ENCODE data around the gene DUSP11. TPM values are rescaled to one million over a fixed set of nuclear protein-coding genes. Genes with fewer than 3 reads are reported as not detected.

The DUSP11 gene
- total and polyA plus RNA-seq, 2 of the 13 experiments (the other 11 are each of a cell fraction or from before 2014, with no cell fraction given): 30.5 to 36.2 TPM

- no peaks in the 10 kb centered on the region for H3K79me2 ChIP-seq (ENCODE audit: insufficient read depth, low read length)
- DNase-seq (ENCODE audit: low spot score): no peak
- H3K9me3 ChIP-seq (ENCODE audit: low read length): no peaks in the 10 kb centered on the region
- TF ChIP-seq NR2C2 (CRISPR knock-in tag; IDR thresholded peaks at IDR 0.05; ENCODE audit: borderline replicate concordance): no peak
- no peak for TF ChIP-seq NONO (IDR thresholded peaks at IDR 0.05)
- TF ChIP-seq NONO (CRISPR knock-in tag; conservative IDR thresholded peaks at IDR 0.05): no peak
- TF ChIP-seq E2F1 (CRISPR knock-in tag; IDR thresholded peaks at IDR 0.05): no peak
- ChIA-PET CTCF (ENCODE audit: low intra/inter-chr PET ratio, low total read pairs) (no interaction called here), POLR2A (no interaction called here)
- H3K36me3 ChIP-seq (replicated peaks in 1 of 2; ENCODE audit: control insufficient read depth in 1 of 2, insufficient read depth in 2 of 2, low read length in 2 of 2): no peaks in the 10 kb centered on the region
- H4K20me1 ChIP-seq (ENCODE audit: insufficient read depth, low read length): no peaks in the 10 kb centered on the region
- peaks cover 3 to 4% of the 10 kb centered on the region in 2 experiments; a peak in 2 of 5 replicates for H3K27me3 ChIP-seq (ENCODE audit: control insufficient read depth in 1 of 2, insufficient read depth in 2 of 2, low read length in 2 of 2)
- peak; percentile 8 for FAIRE-seq
- H3K4me1 ChIP-seq (ENCODE audit: insufficient read depth, low read length): peaks cover 1% of the 10 kb centered on the region; the same call in 1 of the 2 replicates
- ATAC-seq: no peak
- in situ Hi-C loops (cut with HindIII; ENCODE audit: extremely low pct_ligation_motif_present, low pct_unique_long_range_greater_than_20kb) (no loop called here), intact Hi-C loops (cut with micrococcal nuclease; ENCODE audit: unreplicated experiment) (no loop called here)
- no TSS peak for BruUV-seq (replicated peaks)
- WGBS (ENCODE audit: low lambda C conversion rate): 0% methylated on average over 1 of the region's 1 CpG
- no peak overlapping the region for H3K4me3 ChIP-seq (replicated peaks in 1 of 3; ENCODE audit: insufficient read depth in 1 of 3, low read depth in 2 of 3, low read length in 3 of 3)
- H3K4me2 ChIP-seq (ENCODE audit: low read depth, low read length): no peak overlapping the region
- H2AFZ ChIP-seq (ENCODE audit: low read length): no peak overlapping the region
- H3K9ac ChIP-seq (ENCODE audit: insufficient read depth, low read depth, low read length): no peak overlapping the region
- H3K27ac ChIP-seq (ENCODE audit: extremely low read length, insufficient read depth, low read length): no peak overlapping the region
These were observed 42.4 kb upstream of the DUSP11 start for GRCh38 chr2:73822276-73822675.

- Histone ChIP-seq H3K9me3 (ENCODE audit: low read length) (no peaks in the 10 kb centered on the region), H3K27me3 (ENCODE audit: control insufficient read depth in 1 of 2, insufficient read depth in 2 of 2, low read length in 2 of 2) (peaks cover 3 to 5% of the 10 kb centered on the region in 2 experiments; a peak in 3 of 5 replicates), H3K79me2 (ENCODE audit: insufficient read depth, low read length) (no peaks in the 10 kb centered on the region), H3K9ac (ENCODE audit: insufficient read depth, low read depth, low read length) (no peak overlapping the region), H3K36me3 (replicated peaks in 1 of 2; ENCODE audit: control insufficient read depth in 1 of 2, insufficient read depth in 2 of 2, low read length in 2 of 2) (no peaks in the 10 kb centered on the region), H2AFZ (ENCODE audit: low read length) (no peak overlapping the region), H4K20me1 (ENCODE audit: insufficient read depth, low read length) (no peaks in the 10 kb centered on the region), H3K27ac (ENCODE audit: extremely low read length, insufficient read depth, low read length) (no peak overlapping the region), H3K4me3 (replicated peaks in 1 of 3; ENCODE audit: insufficient read depth in 1 of 3, low read depth in 2 of 3, low read length in 3 of 3) (no peak overlapping the region), H3K4me1 (ENCODE audit: insufficient read depth, low read length) (no peaks in the 10 kb centered on the region), H3K4me2 (ENCODE audit: low read depth, low read length) (no peak overlapping the region)
- BruUV-seq (replicated peaks): no TSS peak
- ChIA-PET CTCF (ENCODE audit: low intra/inter-chr PET ratio, low total read pairs) (no interaction called here), POLR2A (no interaction called here)
- WGBS (ENCODE audit: low lambda C conversion rate): 2% methylated on average over 2 of the region's 2 CpGs
- intact Hi-C loops (cut with micrococcal nuclease; ENCODE audit: unreplicated experiment): no loop called here
- ATAC-seq (no peak), DNase-seq (ENCODE audit: low spot score) (no peak), FAIRE-seq (no peak)
- in situ Hi-C loops (cut with HindIII; ENCODE audit: extremely low pct_ligation_motif_present, low pct_unique_long_range_greater_than_20kb): no loop called here
- no peak for TF ChIP-seq ZNF33A (CRISPR knock-in tag; IDR thresholded peaks at IDR 0.05; ENCODE audit: borderline replicate concordance)
- no peak for TF ChIP-seq ZNF646 (CRISPR knock-in tag; IDR thresholded peaks at IDR 0.05)
- no peak for TF ChIP-seq U2AF1 (optimal IDR thresholded peaks at IDR 0.05; ENCODE audit: low read depth, low read length)
- TF ChIP-seq TEF (CRISPR knock-in tag; IDR thresholded peaks at IDR 0.05): no peak
- TF ChIP-seq RFX3 (CRISPR knock-in tag; IDR thresholded peaks at IDR 0.05): no peak
These were observed 41.8 kb upstream of the DUSP11 start for GRCh38 chr2:73821669-73822068.
